IMR-90 (cell line): ENCODE data around the gene KRT76. TPM values are rescaled to one million over a fixed set of nuclear protein-coding genes. Genes with fewer than 3 reads are reported as not detected.

Experiments
- ATAC-seq: fragments of 200-7000 bp; cut with Tn5 transposase; 2 replicates; pipeline ENCODE4 v1.9.1; 2020; ENCODE audit warnings: low read depth, mild to moderate bottlenecking, moderate library complexity
- BruUV-seq: library from RNA; stranded (reverse); fragments of 400-500 nt; replicated peaks from 2 replicates; lab custom pipeline; 2021; lab: Mats Ljungman, UMichigan
- CTCF ChIA-PET: fragments of 300-600 bp; formaldehyde crosslinking; extraction: SDS; loops from one replicate; lab custom pipeline; 2021; ENCODE audit warnings: antibody characterized with exemption; lab: Yijun Ruan, JAX
- POLR2A ChIA-PET: fragments of 300-600 bp; sonication (Branson Sonifier 250); formaldehyde crosslinking; loops from one replicate; lab custom pipeline; 2022; ENCODE audit warnings: antibody characterized with exemption; ENCODE audit not compliant: unreplicated experiment; lab: Charles Lee
- DNase-seq: peaks from one replicate; pipeline ENCODE4 v3.0.0; 2013
- H2AFZ ChIP-seq: replicated peaks from 2 replicates; pipeline ENCODE3; 2013; ENCODE audit warnings: low read length, mild to moderate bottlenecking; ENCODE audit not compliant: poor library complexity
- H2AK5ac ChIP-seq: 2 replicates; pipeline ENCODE4 v1.6.1; 2013; ENCODE audit warnings: low read depth, low read length, inconsistent platforms
- H2AK9ac ChIP-seq: replicated peaks from 2 replicates; pipeline ENCODE3; 2013; ENCODE audit warnings: mild to moderate bottlenecking, low read depth, low read length, moderate library complexity; ENCODE audit not compliant: poor library complexity
- H2BK120ac ChIP-seq: 2 replicates; pipeline ENCODE4 v1.6.1; 2013; ENCODE audit warnings: low read depth, low read length, inconsistent platforms
- H2BK15ac ChIP-seq: 3 replicates; pipeline ENCODE4 v1.6.1; 2013; ENCODE audit warnings: low read depth, low read length, inconsistent platforms
- H2BK20ac ChIP-seq: 2 replicates; pipeline ENCODE4 v1.6.1; 2013; ENCODE audit warnings: low read depth, mild to moderate bottlenecking, inconsistent platforms, low read length, moderate library complexity
- H2BK5ac ChIP-seq: 2 replicates; pipeline ENCODE4 v1.6.1; 2013; ENCODE audit warnings: mild to moderate bottlenecking, low read depth, low read length, inconsistent platforms; ENCODE audit not compliant: poor library complexity, severe bottlenecking
- H3K14ac ChIP-seq: replicated peaks from 2 replicates; pipeline ENCODE4 v1.6.1; 2013; ENCODE audit warnings: low read depth, low read length, inconsistent platforms
- H3K18ac ChIP-seq: 2 replicates; pipeline ENCODE4 v1.6.1; 2013; ENCODE audit warnings: low read depth, low read length, control low read depth
- H3K23ac ChIP-seq: 2 replicates; pipeline ENCODE4 v1.6.1; 2013; ENCODE audit warnings: low read depth, low read length, inconsistent platforms
- H3K27ac ChIP-seq: 2 replicates; pipeline ENCODE4 v1.5.1; 2013; ENCODE audit warnings: mild to moderate bottlenecking, control low read depth, low read length; ENCODE audit not compliant: insufficient read depth
- H3K27me3 ChIP-seq: 2 replicates; pipeline ENCODE4 v1.6.1; 2013; ENCODE audit warnings: low read length; ENCODE audit not compliant: control insufficient read depth, insufficient read depth
- H3K36me3 ChIP-seq: 2 replicates; pipeline ENCODE4 v1.6.1; 2013; ENCODE audit warnings: low read length, mixed read lengths; ENCODE audit not compliant: control insufficient read depth, insufficient read depth
- H3K4ac ChIP-seq: 2 replicates; pipeline ENCODE4 v1.6.1; 2013; ENCODE audit warnings: low read depth, low read length, inconsistent platforms
- H3K4me1 ChIP-seq: 2 replicates; pipeline ENCODE4 v1.6.1; 2013; ENCODE audit warnings: low read length, mixed read lengths; ENCODE audit not compliant: control insufficient read depth, insufficient read depth
- H3K4me2 ChIP-seq: 2 replicates; pipeline ENCODE4 v1.6.1; 2013; ENCODE audit warnings: low read depth, mild to moderate bottlenecking, control low read depth, low read length, moderate library complexity
- H3K4me3 ChIP-seq: 2 replicates; pipeline ENCODE4 v1.5.1; 2013; ENCODE audit warnings: low read depth, mild to moderate bottlenecking, control low read depth, low read length, moderate library complexity; ENCODE audit not compliant: insufficient read depth
- H3K56ac ChIP-seq: 2 replicates; pipeline ENCODE4 v1.6.1; 2013; ENCODE audit warnings: low read length, inconsistent platforms; ENCODE audit not compliant: insufficient read depth; ENCODE audit errors: extremely low read depth
- H3K79me1 ChIP-seq, 2 experiments: 2 replicates each; pipeline ENCODE4 v1.6.1; 2013; ENCODE audit warnings: low read length in 2 of 2, inconsistent platforms in 1 of 2, low read depth in 1 of 2
- H3K9ac ChIP-seq: 2 replicates; pipeline ENCODE4 v1.6.1; 2013; ENCODE audit warnings: low read depth, low read length, control low read depth
- H3K9me1 ChIP-seq: 2 replicates; pipeline ENCODE4 v1.6.1; 2013; ENCODE audit warnings: low read length, inconsistent platforms; ENCODE audit not compliant: insufficient read depth
- H3K9me3 ChIP-seq: 2 replicates; pipeline ENCODE4 v1.6.1; 2013; ENCODE audit warnings: low read length; ENCODE audit not compliant: control insufficient read depth, insufficient read depth
- H4K20me1 ChIP-seq: 2 replicates; pipeline ENCODE4 v1.6.1; 2013; ENCODE audit warnings: low read length, inconsistent platforms; ENCODE audit not compliant: insufficient read depth
- H4K5ac ChIP-seq: 2 replicates; pipeline ENCODE4 v1.6.1; 2013; ENCODE audit warnings: mild to moderate bottlenecking, low read depth, low read length, control low read depth
- H4K8ac ChIP-seq, 2 experiments: 2 replicates each; pipeline ENCODE4 v1.6.1; 2013; ENCODE audit warnings: low read depth in 2 of 2, low read length in 2 of 2, control low read depth in 1 of 2, inconsistent platforms in 1 of 2
- H4K91ac ChIP-seq: 2 replicates; pipeline ENCODE4 v1.6.1; 2013; ENCODE audit warnings: low read depth, low read length, inconsistent platforms; ENCODE audit not compliant: insufficient read depth
- CEBPB ChIP-seq: IDR thresholded peaks from 2 replicates; pipeline ENCODE4 v1.6.1; 2012; ENCODE audit warnings: low read depth, low read length, improper control_type of control experiment
- CHD1 ChIP-seq: IDR thresholded peaks from 2 replicates; pipeline ENCODE4 v1.6.1; 2012; ENCODE audit warnings: low read depth, low read length, improper control_type of control experiment
- NFE2L2 ChIP-seq: fragments of 150-350 bp; IDR thresholded peaks from 2 replicates; pipeline ENCODE4 v1.6.1; 2016; ENCODE audit warnings: low read depth, mild to moderate bottlenecking, low read length
- RCOR1 ChIP-seq: IDR thresholded peaks from 2 replicates; pipeline ENCODE4 v1.6.1; 2012; ENCODE audit warnings: mild to moderate bottlenecking, low read length, improper control_type of control experiment; ENCODE audit not compliant: insufficient replicate concordance
- SMC3 ChIP-seq: fragments of 150-350 bp; IDR thresholded peaks from 2 replicates; pipeline ENCODE4 v1.6.1; 2016; ENCODE audit warnings: low read depth, mild to moderate bottlenecking, antibody characterized with exemption, low read length, moderate library complexity
- WGBS, 2 experiments: methylation state at CpG; one replicate each; pipeline versions ENCODE4 v1.1.5 to v1.1.7; 2013; ENCODE audit warnings: missing lambda C conversion rate in 2 of 2; ENCODE audit not compliant: insufficient read length in 1 of 2; ENCODE audit errors: extremely low coverage in 2 of 2; 5-methylcytosine and 5-hydroxymethylcytosine counted together
- dilution Hi-C: fragments of 300-500 bp; cut with HindIII; formaldehyde crosslinking; loops from one replicate; pipeline ENCODE4 v1.14.3; 2018; ENCODE audit warnings: low sequenced_read_pairs; ENCODE audit not compliant: unreplicated experiment
- in situ Hi-C: fragments of 300-500 bp; cut with MboI; formaldehyde crosslinking; loops from 3 replicates; pipeline ENCODE4 v1.14.3; 2019; ENCODE audit warnings: low sequenced_read_pairs, inconsistent platforms, mixed read lengths
- intact Hi-C: fragments of 100-400 bp; cut with micrococcal nuclease; formaldehyde crosslinking; loops from 2 replicates; pipeline ENCODE4 v1.10.0; 2022
- polyA plus RNA-seq, 3 experiments: library from polyadenylated mRNA; depleted of rRNA; stranded (reverse); fragments of >200 nt; gene quantifications; 2 replicates each; pipeline ENCODE4 v1.2.3, GENCODE V29; 2012; ENCODE audit warnings: low replicate concordance in 1 of 3
- total RNA-seq: library from RNA; depleted of rRNA; stranded (reverse); fragments of >200 nt; gene quantifications from 2 replicates; pipeline ENCODE4 v1.2.3, GENCODE V29; 2012
- TF ChIP-seq, protein P1 (sequence below): fragments of 150-350 bp; IDR thresholded peaks from 2 replicates; pipeline ENCODE4 v1.6.1; 2017; ENCODE audit warnings: mild to moderate bottlenecking, antibody characterized with exemption, low read length, low read depth
- TF ChIP-seq, protein P2 (sequence below): fragments of 150-350 bp; IDR thresholded peaks from 2 replicates; pipeline ENCODE4 v1.6.1; 2016; ENCODE audit warnings: low read depth, mild to moderate bottlenecking, low read length, moderate library complexity, borderline replicate concordance

KRT76 gene
- total and polyA plus RNA-seq, 2 of the 4 experiments (the other 2 are of a cell fraction), result not detected

DNA sequence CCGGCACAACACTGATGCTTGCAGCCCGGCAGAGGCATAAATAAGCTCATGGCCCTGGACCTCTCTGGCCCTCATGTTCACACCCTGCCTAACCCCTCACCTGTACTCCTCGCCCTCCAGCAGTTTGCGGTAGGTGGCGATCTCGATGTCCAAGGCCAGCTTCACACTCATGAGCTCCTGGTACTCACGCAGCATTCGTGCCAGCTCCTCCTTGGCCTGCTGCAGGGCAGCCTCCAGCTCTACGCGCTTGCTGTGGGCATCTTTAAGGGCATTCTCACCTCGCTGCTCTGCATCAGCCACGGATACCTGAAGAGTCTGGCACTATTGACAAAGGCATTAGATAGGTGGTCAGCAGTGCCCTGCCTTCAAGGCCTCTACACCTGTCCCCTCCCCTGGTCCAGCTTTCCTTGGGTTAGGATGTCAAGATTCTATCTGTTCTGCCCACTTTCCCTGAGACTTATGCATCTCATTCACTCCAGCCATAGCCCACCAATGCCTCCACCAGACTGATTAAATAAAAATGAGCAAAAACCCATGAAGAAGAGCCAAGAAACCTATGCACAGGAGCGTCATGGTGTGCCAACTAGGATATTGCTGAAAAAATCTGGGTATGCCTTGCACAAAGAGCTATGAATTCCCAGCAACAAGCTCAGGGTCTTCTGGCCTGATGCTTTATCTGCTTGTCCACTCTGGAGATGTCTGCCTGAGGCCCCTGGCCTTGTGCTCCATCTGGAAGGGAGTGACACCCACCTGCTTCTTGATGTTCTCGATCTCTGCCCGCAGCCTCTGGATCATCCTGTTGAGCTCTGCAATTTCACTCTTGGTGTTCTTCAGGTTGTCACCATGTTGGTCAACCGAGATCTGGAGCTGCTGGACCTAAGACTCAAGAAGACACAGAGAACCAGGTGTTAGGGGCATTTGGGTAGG, 30.7 kb upstream of the KRT76 start:
- no peak overlapping the region for H4K5ac ChIP-seq
- POLR2A ChIA-PET, result no interaction called here
- no peak overlapping the region for H2BK20ac ChIP-seq
- dilution Hi-C loops, result no loop called here
- H4K91ac ChIP-seq, result no peak overlapping the region
- CTCF ChIA-PET, result interaction anchor here (0.8 kb wide), 1 partner anchor 528 kb away, joined by 3 read pairs; no protein-coding TSS in a partner anchor
- no peaks in the 10 kb centered on the region for H3K9me3 ChIP-seq
- H3K27me3 ChIP-seq, result peaks cover 44% of the 10 kb centered on the region
- no peak overlapping the region for H2BK5ac ChIP-seq
- H3K18ac ChIP-seq, result no peak overlapping the region
- TF ChIP-seq RCOR1 (no peak), CHD1 (no peak), CEBPB (no peak), SMC3 (no peak), NFE2L2 (no peak)
- TF ChIP-seq, protein P1, sequence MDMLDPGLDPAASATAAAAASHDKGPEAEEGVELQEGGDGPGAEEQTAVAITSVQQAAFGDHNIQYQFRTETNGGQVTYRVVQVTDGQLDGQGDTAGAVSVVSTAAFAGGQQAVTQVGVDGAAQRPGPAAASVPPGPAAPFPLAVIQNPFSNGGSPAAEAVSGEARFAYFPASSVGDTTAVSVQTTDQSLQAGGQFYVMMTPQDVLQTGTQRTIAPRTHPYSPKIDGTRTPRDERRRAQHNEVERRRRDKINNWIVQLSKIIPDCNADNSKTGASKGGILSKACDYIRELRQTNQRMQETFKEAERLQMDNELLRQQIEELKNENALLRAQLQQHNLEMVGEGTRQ, result no peak
- TF ChIP-seq, protein P2, sequence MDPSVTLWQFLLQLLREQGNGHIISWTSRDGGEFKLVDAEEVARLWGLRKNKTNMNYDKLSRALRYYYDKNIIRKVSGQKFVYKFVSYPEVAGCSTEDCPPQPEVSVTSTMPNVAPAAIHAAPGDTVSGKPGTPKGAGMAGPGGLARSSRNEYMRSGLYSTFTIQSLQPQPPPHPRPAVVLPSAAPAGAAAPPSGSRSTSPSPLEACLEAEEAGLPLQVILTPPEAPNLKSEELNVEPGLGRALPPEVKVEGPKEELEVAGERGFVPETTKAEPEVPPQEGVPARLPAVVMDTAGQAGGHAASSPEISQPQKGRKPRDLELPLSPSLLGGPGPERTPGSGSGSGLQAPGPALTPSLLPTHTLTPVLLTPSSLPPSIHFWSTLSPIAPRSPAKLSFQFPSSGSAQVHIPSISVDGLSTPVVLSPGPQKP, result no peak
- no TSS peak for BruUV-seq
- intact Hi-C loops, result no loop called here
- H4K20me1 ChIP-seq, result no peaks in the 10 kb centered on the region
- H3K4me3 ChIP-seq, result no peak overlapping the region
- in situ Hi-C loops, result no loop called here
- DNase-seq (no peak), ATAC-seq (no peak)
- H3K4me1 ChIP-seq, result no peaks in the 10 kb centered on the region
- no peaks in the 10 kb centered on the region for H3K79me1 ChIP-seq
- H3K23ac ChIP-seq, result no peak overlapping the region
- no peak overlapping the region for H2AK9ac ChIP-seq
- H4K8ac ChIP-seq, result no peak overlapping the region
- no peaks in the 10 kb centered on the region for H3K36me3 ChIP-seq
- no peak overlapping the region for H3K9ac ChIP-seq
- H2BK120ac ChIP-seq, result no peak overlapping the region
- H2BK15ac ChIP-seq, result no peak overlapping the region
- H3K4me2 ChIP-seq, result no peak overlapping the region
- H2AFZ ChIP-seq, result no peak overlapping the region
- H3K14ac ChIP-seq, result no peak overlapping the region
- no peak overlapping the region for H3K27ac ChIP-seq
- no peaks in the 10 kb centered on the region for H3K9me1 ChIP-seq
- no peak overlapping the region for H2AK5ac ChIP-seq
- H3K56ac ChIP-seq, result no peak overlapping the region
- WGBS, 2 experiments, result 77% methylated on average over 8 of the region's 16 CpGs; no CpG with 5 or more reads in 1 of the 2 experiments
- H3K4ac ChIP-seq, result no peak overlapping the region
